RKO (cell line): ENCODE data around the gene EPO.
"Not testable (repeated sequence)": the region's sequence is repeated elsewhere in the genome, so short reads cannot be mapped to it uniquely, and the experiment has no call there.

Experiments
- DNase-seq: peaks from one replicate; pipeline ENCODE4 v3.0.0-alpha.2; 2016; ENCODE audit warnings: low spot score

Gene EPO

DNA sequence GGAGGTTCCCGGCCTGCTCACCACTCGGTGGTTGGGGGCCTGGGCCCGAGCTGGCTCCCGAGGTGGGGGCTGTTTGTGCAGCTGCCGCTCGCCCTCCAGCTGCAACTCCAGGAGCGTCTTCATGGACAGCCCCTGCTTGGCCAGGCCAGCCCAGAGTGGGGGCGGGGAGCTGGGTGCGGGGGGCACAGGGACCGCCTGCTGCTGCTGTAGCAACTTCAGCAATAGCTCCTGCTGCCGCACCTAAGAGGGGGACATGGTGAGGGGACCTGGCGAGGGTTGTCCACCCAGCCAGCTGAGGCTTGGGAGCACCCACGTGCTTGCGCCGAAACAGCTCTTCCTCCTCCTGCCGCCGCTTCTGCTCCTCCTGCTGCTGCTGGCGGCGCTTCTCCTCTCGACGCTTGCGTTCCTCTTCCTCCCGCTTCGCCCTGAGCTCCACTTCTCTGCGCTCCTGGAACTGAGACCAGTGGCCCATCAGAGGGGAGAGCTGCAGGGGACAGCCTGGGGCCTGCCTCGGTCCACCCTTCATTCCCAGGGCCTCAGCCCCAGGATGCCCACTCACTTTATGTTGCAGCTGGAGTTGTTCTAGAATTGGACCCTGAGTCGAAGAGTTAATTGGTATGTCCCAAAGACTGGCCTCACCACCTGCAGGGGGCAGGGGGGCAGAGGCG lies 37.1 kb upstream of the EPO start:
- DNase-seq = no peak

DNA sequence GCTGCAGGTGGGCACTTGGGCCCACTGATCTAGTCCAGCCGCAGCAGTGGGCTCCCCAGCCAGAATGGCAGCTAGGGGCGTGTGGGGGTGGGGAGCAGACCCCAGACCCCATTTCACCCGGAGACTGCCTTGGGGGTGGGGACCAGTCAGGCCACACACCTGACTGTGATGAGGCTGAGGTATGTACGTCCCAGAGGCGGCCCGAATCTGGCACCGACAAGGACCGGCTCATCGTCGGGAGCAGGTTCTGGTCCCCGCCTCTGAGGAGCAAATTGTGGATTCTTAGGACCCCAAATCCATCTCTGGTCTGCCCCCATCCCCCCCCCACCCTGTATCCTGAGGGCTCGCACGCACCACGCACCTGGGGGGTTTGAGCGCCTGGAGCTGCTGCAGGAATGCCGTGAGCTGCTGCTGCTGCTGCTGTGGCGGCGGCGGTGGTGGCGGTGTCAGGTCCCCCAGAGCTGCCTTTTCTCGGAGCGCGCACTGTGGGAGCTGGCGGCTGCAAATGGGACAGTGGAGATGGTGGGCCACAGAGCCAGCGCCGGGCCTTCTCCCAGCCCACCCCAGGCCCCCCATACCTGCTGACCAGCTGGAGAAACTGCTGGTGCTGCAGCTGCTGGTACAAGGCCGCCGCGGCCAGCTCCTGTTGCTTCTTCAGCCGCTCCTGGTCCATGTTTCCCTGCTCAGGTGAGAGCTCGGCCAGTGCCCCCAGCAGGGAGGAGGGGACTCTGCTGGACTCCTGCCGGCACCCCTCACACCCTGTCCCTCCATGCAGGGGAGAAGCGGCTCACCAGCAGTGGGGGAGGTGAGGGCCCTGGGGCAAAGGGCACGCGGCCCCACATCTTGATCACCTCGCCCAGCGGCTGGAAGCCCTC lies 36.4 kb upstream of the EPO start:
- no peak for DNase-seq

DNA sequence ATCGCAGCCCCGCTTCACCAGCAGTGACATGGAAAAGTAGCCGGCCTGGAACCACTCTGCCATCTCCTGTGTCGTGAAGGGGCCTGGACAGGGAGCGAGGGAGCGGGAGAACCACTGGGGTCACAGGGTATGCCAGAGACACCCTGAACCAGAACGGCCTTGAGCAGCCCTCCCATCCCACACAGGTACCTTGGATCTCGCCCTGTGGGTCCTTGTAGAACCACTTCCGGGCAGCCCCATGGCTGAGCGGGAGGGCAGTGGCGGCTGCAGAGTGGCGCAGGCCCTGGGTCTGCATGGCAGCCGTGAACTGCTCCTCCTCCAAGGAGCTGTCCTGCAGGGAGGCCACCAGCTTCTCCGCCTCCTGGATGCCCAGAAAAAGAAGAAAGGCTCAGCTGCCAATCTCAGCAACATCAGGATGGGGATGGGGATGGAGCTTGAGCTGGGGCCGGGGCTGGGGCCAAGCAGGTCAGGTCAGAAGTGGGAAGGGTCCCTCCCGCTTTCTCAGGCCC lies 35.7 kb upstream of the EPO start:
- DNase-seq = no peak

DNA sequence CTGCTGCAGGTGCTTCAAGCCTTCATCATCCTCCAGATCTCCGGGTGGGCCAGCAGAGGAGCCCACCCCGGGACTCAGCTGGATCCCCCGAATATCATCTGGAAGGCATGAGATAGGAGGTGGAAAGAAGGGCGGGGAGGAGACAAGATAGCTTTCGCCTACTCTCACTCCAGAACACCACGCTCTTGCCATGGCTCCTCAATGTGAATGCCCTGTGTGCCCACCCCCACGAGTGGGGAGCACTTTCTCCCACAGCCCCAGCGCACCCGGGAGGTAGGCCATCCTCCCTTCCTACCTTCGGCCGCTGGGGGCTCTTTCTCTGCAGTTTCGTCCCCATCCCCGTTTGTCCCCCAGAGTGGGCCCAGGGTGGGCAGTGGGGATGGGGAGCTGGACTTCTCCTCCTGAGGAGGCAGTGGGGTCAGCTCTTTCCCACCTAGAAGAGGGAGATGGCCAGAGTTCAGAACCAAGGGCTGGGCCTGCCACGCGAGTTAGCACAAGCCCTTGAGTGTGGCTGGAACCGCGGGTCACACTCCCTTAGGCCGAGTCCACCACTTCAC lies 35.1 kb upstream of the EPO start:
- DNase-seq = no peak

DNA sequence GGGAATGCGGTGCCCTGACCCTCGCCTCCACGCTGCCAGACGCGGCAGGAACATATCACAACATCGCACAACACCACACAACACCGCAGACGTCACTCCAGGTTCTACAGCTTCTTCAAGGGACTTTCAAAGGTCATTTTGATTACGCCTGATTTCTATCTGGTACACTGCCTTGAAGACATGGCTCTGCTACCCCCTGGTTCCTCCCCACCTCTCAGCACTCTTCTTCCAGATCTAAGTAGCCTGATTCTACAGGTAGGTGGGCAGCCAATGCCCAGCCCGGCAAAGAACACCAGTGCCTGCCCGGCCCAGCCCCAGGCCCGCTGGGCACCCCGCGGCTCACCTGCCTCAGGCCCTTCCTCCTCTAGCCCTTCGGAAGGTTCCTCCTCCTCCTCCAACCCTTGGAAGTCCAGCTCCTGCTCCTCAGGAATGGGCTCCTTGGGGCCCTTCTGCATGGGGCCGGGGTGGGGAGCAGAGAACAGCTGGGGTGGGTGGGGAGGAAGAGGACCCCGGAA lies 34.6 kb upstream of the EPO start:
- DNase-seq = no peak

DNA sequence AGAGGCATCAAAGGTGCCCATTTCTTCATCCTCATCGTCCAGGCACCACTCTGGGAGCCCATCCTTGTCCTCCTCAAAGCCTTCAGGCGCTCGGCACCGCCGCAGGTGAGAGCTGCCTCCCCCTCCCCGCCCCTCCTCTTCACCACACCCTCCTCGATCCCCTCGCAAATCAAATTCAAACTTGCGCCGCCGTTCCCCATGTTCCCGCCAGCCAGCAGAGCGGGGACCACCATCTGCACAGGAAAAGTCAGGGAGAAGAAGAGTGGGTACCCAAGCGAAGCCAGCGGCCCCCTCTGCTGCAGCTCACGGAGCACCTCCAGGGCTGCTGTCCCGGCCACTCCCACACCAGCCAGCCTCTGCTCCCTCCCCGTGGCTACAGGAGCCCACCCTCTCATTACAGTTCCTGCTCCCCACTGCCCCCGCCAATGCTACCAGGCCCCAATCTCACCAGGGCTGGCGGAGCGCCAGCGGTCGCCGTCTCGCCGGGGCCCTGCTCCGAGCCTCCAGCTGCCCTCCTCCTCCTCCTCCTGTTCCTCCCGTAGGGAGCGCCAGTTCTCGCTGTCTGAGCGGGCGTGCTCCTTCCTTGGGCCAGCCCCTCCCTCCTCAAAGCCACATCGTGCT lies 34.0 kb upstream of the EPO start:
- no peak for DNase-seq

DNA sequence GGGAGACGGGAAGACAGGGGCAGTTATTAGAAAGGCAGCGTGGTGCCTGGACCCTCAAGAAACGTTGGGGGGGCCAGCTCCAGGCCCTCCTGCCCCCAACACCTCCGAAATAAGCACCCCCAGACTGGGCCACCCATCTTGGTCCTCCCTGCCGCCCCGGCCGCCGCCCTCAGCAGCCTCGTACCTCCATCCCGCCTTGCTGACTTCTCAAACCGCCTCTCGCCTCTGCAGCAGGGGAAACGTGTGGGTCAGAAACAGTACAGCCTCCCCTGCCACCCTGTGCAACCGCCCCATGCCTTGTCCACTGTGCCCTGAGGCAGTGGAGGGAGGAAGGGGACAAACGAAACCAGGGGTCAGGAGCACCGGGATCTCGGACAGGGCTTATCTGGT lies 33.5 kb upstream of the EPO start:
- DNase-seq = no peak

DNA sequence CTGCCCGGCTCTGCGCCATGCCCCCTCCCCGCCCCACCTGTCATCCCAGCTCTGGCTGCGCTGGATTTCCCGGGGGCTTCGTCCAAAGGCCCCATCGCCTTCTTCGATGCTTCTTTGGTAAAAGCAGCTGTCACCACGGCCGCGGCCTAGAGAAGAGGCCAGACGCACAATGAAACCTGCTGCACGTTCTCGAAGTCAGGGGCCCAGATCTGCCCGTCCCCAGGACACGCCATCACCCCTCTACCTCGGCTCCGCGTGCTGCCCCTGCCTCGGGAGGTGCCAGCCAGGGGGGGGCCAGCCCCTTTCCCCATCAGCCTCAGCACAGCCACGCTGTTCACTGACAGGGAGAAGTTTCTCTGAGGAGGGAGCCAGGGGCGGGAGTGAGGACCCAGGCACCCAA lies 33.0 kb upstream of the EPO start:
- DNase-seq = no peak

DNA sequence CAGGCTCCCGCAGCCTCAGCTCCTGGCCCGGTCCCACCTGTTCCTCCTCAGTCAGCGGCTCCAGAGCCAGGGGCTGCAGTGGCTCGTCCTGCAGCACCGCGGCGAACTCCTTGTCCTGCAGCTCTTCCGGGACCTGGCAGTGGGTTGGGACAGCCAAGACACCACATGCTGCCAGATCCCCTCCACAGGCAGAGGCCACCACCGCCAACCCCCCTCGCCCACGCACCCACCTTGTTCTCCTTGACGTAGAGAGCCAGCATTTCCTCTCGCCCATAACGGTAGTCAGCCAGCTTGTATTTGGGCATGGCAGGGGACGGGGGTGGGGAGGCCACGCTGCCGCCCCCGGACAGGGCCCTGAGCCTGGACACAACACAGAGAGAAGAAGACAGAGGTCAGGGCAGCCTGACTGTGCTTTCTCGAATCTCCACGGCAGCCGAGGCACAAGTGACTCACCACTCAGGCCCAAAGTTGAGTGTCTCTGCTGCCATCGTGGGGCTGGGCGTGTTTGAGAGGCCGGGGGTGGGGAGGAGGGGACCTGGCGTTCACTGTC lies 32.4 kb upstream of the EPO start:
- no peak for DNase-seq

DNA sequence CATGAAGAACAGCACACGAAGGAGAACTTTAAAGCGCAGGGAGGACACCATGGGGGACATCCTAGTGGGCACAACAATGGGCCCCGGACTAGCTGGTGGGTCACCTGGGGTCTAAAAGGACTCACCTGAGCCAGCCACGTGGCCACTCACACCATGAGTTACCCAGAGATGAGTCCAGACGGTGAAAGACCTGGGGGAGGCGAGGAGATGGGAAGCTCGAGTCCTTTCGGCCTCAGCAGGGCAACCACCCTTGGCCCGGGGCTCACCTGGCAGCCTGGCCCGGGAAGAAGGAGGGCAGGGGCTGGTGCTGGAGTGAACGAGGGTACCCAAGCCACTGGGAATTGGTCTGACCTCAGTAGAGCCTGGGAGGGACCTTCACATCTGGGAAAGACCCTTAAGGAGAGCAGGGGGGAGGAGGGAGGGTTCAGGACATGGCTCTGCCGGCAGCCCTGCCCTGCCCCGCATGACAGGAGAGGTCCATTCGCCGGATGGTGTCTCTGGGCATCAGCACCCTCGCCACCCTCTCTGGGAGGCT lies 31.9 kb upstream of the EPO start:
- no peak for DNase-seq

DNA sequence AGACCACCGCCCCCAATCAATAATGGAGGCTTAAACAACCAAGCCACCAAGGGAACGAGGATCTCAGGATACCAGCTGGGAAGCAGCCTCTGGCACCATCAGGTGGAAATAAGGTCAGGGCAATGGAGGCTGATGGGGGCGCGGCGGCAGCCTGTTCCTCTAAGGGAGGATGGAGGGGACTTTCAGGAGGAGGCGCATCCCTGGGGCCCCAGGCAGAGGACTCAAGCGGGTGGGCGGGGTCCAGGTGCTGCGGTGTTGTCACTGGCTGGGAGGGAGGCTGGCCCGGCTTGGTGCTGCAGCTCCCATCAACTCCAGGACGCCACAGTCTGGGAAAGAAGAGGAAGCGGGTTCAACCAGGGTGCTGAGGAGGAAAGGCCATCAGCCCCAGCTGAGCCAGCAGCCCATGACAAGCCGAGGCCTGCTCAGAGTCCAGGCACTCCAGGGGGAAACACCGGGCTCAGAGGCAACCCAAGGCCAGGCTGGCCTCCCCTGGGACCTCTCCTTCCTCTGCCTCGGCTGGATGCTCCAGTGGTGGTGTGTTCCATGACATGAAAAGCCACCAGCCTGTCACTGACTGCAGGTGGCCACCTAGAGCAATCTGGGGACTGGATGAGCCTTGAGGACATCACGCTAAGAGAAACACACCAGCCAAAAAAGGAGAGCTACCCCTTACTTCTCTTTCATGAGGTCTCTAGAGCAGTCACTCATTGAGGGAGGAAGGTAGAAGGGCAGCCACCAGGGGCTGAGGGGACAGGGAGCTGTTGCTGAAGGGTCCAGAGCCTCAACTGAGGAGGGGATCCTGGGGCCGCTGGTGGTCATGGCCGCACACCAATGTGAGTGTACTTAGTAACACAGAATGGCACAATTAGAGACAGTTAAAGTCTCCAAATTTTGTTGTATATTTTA lies 30.8 kb upstream of the EPO start:
- DNase-seq = no peak

DNA sequence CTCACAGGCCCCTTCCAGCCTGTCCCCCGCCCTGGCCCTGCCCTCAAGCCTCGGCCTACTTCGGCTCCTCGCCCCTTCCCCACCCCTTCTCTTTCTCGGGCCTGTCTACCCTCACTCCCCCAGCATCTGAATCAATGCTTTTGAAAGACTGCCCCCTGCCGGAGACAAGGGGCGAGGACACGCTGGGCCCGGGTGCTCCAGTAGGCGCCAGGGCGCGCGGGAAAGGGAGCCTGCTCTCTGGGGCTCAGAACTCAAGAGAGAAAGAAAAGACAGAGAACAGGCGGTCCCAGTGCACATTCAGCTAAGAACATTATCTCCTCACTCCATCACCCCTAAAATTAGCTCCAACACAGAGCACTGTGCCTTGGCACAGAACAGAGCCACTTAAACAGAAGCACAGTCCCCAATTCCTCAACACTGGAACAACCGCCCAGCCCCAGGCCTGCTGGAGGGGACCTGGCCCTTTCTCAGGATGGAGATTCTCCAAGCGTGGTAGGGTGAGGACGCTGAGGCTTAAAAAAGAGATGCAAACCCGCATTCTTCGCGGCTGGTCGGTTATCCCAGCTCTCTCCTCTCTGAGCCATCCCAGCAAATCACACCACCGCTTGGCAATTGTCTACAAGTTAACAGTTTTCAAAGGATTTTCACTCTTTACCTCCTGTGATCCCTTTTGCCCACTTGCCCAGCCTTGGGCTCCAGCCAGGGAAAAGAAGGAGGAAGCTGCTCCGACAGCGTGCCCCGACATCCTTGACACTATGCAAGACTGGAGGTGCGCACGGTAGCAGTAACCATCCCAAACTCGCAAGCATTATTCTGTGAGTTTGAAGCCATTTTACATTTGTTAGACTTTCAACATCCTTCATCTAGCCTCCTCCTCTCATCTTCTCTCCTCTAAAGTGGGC lies 28.3 kb upstream of the EPO start:
- peak; percentile 88 for DNase-seq

DNA sequence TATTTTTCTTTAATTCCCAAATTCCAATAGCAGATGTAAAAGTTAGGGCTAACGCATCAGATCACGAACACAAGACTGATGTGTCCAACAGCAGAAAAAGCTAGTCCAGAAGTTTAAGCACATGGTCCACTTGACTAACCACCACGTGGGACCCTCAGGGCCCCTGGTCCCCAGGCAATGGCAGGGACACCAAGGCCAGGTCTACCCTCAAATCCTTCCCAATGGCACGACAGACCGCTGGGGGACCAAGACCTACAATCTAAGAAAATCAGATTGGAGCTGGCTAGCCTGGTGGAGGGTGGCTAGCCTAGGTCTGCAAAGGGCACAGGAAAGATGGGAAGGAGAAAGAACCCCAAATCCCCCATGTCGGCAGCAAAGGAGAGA lies 27.7 kb upstream of the EPO start:
- peak; percentile 63 for DNase-seq

DNA sequence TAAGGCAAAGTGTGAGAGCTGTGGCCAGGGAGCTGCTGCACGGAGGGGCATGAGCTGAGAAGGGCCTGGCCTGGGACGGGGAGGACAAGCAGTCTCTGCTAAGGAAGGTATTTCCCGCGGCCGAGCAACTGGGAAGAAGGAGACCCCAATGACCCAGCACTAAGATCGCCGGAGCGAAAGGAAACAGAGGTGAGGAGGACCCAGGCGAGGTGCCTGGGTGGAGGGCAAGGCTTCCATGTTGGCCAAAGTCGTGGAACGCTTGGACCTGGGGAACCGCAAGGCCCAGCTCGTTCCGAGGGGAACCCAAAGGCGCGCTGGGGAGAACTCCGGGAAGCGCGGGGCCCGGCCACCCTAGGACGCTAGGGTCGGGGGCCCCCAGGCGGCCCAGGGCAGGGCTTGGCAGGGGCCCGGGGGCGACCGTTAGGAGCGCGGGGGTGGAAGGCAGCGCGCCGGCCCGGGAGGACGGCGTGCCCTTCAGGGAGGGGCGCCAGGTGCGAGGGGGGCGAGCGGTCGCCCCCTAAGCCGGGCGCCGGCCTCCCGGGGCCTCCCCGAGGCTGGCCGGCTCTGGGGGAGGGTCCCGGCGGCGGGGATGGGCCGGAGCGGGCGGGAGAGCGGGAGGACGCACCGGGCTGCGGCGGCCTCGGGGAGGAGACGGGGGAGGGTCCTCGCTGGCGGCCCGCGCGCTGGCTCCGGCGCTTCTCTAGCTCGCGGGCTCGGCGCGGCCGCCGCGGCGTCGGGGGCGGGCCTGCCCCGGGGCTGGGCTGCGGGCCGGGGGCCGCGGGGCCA lies 26.8 kb upstream of the EPO start:
- no peak for DNase-seq

DNA sequence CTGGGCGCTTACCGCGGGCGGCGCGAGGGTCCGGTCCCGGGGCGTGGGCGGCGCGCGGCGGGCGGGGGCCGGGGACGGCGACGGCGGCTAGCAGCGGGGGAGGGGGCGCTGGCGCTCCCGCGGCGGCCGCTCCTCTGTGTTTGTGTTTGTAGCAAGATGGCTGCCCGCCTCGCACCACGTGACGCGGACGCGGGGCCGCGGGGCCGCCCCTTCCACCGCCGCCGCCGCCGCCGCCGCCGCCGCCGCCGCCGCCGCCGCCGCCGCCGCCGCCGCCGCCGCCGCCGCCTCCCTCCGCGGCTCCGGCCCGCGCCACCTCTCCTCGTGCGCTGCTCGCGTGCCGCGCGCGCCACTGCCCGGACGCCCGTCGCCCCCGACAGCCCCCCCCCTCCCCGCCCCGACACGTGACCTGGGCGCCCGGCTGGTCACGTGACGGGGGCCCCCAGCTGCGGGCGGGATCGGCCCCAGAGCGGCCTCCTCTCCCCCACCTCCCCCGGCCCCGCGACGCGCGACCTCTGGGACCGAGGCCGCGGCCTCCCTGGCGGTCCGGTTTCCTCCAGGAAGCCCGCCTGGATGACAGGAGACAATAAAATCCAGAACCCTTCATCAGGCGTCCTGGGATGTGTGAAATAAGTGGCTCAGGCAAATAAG lies 26.0 kb upstream of the EPO start, which contains the start of gene GIGYF1:
Gene GIGYF1 (minus strand): TSS at position 153 of the 648 bp plus-strand sequence. CDS start 6,012 bp downstream, outside the sequence.
- DNase-seq = peak; percentile 82

DNA sequence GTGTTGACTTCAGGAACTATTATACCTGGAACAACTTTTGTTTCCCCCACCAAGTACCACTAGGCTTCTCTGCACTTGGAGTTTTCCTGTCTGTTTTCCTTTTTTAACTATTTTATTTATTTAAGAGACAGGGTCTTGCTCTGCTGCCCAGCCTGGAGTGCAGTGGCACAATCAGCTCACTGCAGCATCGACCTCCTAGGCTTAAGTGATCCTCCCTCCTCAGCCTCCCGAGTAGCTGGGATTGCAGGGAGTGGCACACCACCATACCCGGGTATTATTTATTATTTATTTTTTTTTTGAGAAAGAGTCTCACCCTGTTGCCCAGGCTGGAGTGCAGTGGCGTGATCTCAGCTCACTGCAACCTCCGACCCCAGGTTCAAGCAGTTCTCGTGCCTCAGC lies 24.1 kb upstream of the EPO start:
- no peak for DNase-seq

DNA sequence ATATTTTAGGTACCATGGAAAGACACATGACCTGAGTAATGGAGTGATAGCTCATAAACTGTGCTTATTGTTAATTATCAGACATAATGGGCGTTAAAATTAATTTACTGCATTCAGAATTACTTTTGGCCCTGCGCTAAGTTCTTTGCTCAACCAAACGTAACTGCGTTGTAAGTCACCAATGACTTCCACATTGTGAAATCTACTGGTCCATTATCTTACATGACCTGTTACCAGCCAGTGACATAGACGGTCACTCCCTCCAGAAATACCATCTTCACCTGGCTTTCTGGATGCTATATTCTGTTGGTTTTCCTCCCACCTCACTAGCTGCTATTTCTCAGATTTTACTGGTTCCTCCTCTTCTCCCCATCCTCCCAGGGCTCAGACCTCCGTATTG lies 21.2 kb upstream of the EPO start:
- no peak for DNase-seq

DNA sequence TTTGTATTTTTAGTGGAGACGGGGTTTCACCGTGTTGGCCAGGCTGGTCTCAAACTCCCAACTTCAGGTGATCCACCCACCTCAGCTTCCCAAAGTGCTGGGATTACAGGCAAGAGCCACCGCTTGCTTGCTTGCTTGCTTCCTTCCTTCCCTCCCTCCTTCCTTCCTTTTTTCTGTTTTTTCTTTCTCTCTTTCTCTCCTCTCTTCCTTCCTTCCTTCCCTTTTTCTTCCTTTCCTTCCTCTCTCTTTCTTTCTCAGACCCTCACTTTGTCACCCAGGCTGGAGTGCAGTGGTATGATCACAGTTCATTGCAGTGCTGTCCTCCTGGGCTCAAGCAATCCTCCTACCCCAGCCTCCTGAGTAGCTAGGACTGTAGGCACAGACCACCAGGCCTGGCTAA lies 19.2 kb upstream of the EPO start:
- not testable (repeated sequence) for DNase-seq
